ENCODE data around the gene CACNB2.

DNA sequence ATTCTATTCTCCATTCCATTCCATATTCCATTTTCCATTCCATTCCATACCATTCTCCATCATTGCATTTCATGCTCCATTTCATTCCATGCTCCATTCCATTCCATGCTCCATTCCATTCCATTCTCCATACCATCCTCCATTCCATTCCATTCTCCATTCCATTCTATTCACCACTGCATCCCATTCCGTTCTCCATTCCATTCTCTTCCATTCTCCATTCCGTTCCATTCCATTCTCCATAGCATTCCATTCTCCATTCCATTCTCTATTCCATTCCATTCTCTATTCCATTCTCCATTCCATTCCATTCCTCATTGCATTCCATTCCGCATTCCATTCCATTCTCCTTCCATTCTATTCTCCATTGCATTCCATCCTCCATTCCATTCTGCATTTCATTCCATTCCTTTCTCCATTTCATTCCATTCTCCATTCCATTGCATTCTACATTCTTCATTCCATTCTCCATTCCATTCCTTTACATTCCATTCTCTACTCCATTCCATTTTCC, 427.2 kb downstream of the CACNB2 start:
- TF ChIP-seq, protein P1, sequence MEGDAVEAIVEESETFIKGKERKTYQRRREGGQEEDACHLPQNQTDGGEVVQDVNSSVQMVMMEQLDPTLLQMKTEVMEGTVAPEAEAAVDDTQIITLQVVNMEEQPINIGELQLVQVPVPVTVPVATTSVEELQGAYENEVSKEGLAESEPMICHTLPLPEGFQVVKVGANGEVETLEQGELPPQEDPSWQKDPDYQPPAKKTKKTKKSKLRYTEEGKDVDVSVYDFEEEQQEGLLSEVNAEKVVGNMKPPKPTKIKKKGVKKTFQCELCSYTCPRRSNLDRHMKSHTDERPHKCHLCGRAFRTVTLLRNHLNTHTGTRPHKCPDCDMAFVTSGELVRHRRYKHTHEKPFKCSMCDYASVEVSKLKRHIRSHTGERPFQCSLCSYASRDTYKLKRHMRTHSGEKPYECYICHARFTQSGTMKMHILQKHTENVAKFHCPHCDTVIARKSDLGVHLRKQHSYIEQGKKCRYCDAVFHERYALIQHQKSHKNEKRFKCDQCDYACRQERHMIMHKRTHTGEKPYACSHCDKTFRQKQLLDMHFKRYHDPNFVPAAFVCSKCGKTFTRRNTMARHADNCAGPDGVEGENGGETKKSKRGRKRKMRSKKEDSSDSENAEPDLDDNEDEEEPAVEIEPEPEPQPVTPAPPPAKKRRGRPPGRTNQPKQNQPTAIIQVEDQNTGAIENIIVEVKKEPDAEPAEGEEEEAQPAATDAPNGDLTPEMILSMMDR (conservative IDR thresholded peaks at IDR 0.05 in 1 of 2, IDR thresholded peaks at IDR 0.05 in 1 of 2; ENCODE audit: extremely low read depth in 1 of 2, insufficient read depth in 1 of 2, low read depth in 1 of 2, low read length in 2 of 2) = no peak
- TF ChIP-seq EZH2 (IDR thresholded peaks at IDR 0.05; ENCODE audit: borderline replicate concordance, low read length) = no peak
